ENCODE data around the gene SLC18A3. TPM values are rescaled to one million over a fixed set of nuclear protein-coding genes. Genes with fewer than 3 reads are reported as not detected.

SLC18A3 gene
- total RNA-seq, 1 donor from 2014 or later, result 17.9 TPM

DNA sequence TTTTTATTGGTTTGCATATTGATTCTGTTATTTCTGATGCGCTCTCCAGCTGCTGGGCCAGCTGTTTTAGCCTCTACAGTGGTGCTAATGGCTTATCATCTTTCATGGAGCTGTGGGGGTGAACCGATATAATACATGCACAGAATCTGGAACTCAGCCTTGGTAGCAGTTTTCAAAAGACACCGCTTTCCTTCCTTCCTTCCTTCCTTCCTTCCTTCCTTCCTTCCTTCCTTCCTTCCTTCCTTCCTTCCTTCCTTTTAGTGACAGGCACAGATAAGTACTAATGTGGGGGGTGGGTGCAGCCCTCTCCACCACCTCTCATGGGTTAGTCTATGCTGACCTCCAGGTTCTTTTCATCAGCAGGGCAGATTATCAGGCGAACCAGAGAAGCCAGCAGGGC is 37.4 kb downstream of the SLC18A3 start:
- no peak for DNase-seq (ENCODE audit: low read depth, low spot score)
- no peaks in the 10 kb centered on the region for H3K36me3 Mint-ChIP-seq (ENCODE audit: low read depth)
- H3K27me3 Mint-ChIP-seq (ENCODE audit: low read depth), result no peaks in the 10 kb centered on the region

GRCh38 chr10:49647985-49648795 is 38.1 kb downstream of the SLC18A3 start:
- no peaks in the 10 kb centered on the region for H3K36me3 Mint-ChIP-seq (ENCODE audit: low read depth)
- H3K27me3 Mint-ChIP-seq (ENCODE audit: low read depth), result no peaks in the 10 kb centered on the region
- H3K27ac Mint-ChIP-seq (ENCODE audit: unreplicated experiment), result no peak overlapping the region
- no peak for TF ChIP-seq CTCF (conservative IDR thresholded peaks at IDR 0.05)
- H3K4me3 Mint-ChIP-seq, result no peak overlapping the region
- H3K4me1 Mint-ChIP-seq, result peaks cover 12% of the 10 kb centered on the region
- no peak for DNase-seq (ENCODE audit: low read depth, low spot score)
- no peaks in the 10 kb centered on the region for H3K9me3 Mint-ChIP-seq

More for the DNA sequence above, 37.4 kb downstream of the SLC18A3 start:
- TF ChIP-seq CTCF (conservative IDR thresholded peaks at IDR 0.05), result no peak
- Mint-ChIP-seq H3K27ac (ENCODE audit: unreplicated experiment) (no peak overlapping the region), H3K4me3 (no peak overlapping the region), H3K4me1 (peaks cover 12% of the 10 kb centered on the region), H3K9me3 (no peaks in the 10 kb centered on the region)

GRCh38 chr10:49649294-49649693 is 39.2 kb downstream of the SLC18A3 start:
- H3K27ac Mint-ChIP-seq (ENCODE audit: unreplicated experiment), result no peak overlapping the region
- no peaks in the 10 kb centered on the region for H3K27me3 Mint-ChIP-seq (ENCODE audit: low read depth)
- H3K4me1 Mint-ChIP-seq, result peaks cover 12% of the 10 kb centered on the region
- no peaks in the 10 kb centered on the region for H3K36me3 Mint-ChIP-seq (ENCODE audit: low read depth)
- no peak for TF ChIP-seq CTCF (conservative IDR thresholded peaks at IDR 0.05)
- H3K4me3 Mint-ChIP-seq, result no peak overlapping the region
- no peaks in the 10 kb centered on the region for H3K9me3 Mint-ChIP-seq
- no peak for DNase-seq (ENCODE audit: low read depth, low spot score)

DNA sequence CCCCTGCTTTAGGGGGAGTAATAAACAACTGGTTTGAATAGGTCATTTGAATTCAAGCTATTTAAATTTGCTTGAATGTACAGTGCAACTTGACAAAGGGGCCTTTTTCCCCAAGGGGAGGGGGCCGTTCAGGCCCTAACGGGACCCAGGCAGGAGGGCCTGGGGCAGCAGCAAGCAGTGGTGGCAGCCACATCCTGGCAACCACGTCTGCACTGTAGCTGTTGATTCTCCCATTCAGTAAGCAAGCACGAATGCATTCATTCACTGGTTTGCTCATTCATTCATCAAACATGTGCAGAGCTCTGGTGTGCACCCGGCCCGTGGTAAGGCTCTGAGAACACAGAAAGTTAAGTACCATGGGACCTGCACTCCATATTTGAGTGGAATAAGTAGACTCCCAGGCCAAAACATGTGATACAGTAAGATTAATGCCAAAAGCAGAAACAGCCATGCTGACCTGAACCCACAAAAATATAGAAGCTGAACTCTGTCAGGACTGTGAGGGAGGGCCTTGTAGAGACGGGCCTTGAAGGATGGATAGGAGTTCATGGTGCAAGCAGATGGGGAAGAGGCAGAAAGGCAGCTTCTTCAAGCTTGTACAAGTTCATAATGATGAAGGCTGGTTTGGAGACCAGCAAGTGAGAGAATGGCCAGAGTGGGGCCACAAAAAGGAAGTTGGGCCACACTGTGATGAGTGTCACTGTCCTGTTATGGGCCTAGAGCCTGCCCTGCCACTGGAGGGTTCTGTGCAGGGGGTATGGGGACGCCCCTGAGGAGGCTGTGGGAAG is 40.0 kb downstream of the SLC18A3 start:
- H3K27me3 Mint-ChIP-seq (ENCODE audit: low read depth), result no peaks in the 10 kb centered on the region
- no peaks in the 10 kb centered on the region for H3K9me3 Mint-ChIP-seq
- no peak for DNase-seq (ENCODE audit: low read depth, low spot score)
- no peaks in the 10 kb centered on the region for H3K36me3 Mint-ChIP-seq (ENCODE audit: low read depth)
- TF ChIP-seq CTCF (conservative IDR thresholded peaks at IDR 0.05), result no peak
- H3K4me3 Mint-ChIP-seq, result no peak overlapping the region
- peak overlapping the region; percentile 50 for H3K27ac Mint-ChIP-seq (ENCODE audit: unreplicated experiment)
- H3K4me1 Mint-ChIP-seq, result peaks cover 12% of the 10 kb centered on the region

DNA sequence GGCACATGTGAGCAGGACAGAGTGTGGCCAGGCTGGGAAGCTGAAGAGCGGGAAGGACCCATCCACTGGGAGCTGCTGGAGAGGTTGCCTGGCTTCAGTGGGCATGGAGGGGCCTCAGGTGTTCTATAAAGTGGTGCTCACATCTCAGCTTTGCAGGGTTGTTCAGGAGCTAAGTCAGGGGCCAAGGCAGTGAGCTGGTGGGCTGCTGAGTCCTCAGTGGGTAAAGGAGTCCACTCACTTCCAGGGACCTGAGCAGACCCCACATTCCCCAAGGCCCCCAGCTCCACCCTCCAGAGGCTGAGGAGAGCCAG is 40.6 kb downstream of the SLC18A3 start:
- no peaks in the 10 kb centered on the region for H3K9me3 Mint-ChIP-seq
- H3K27me3 Mint-ChIP-seq (ENCODE audit: low read depth), result no peaks in the 10 kb centered on the region

More for the DNA sequence above, 40.6 kb downstream of the SLC18A3 start:
- no peak for TF ChIP-seq CTCF (conservative IDR thresholded peaks at IDR 0.05)
- Mint-ChIP-seq H3K27ac (ENCODE audit: unreplicated experiment) (peak overlapping the region; percentile 50), H3K4me1 (peaks cover 12% of the 10 kb centered on the region), H3K4me3 (no peak overlapping the region), H3K36me3 (ENCODE audit: low read depth) (no peaks in the 10 kb centered on the region)
- no peak for DNase-seq (ENCODE audit: low read depth, low spot score)
